Liver (tissue), 9 donors: ENCODE data around the gene PTPRN2. TPM values are rescaled to one million over a fixed set of nuclear protein-coding genes. Genes with fewer than 3 reads are reported as not detected.
"Not testable (repeated sequence)": the region's sequence is repeated elsewhere in the genome, so short reads cannot be mapped to it uniquely, and the experiment has no call there.

ENCODE experiments used
- DNase-seq: peaks from one replicate; pipeline ENCODE4 v3.0.0-alpha.2; 2017; ENCODE audit warnings: low spot score
- H3K27ac ChIP-seq, 2 donors: one replicate each; pipeline ENCODE4 v1.7.0; 2013; ENCODE audit warnings: inconsistent platforms in 2 of 2, low read length in 2 of 2, control low read depth in 1 of 2, low read depth in 1 of 2, mild to moderate bottlenecking in 1 of 2
- H3K27me3 ChIP-seq, 4 donors: one replicate each; pipeline versions ENCODE4 v1.6.1 to v1.7.0; 2013; ENCODE audit warnings: low read length in 3 of 4, inconsistent platforms in 1 of 4, mild to moderate bottlenecking in 1 of 4, moderate library complexity in 1 of 4; ENCODE audit not compliant: control insufficient read depth in 4 of 4, insufficient read depth in 4 of 4
- H3K36me3 ChIP-seq, 4 donors: one replicate each; pipeline versions ENCODE4 v1.6.1 to v1.7.0; 2013; ENCODE audit warnings: low read length in 3 of 4, mild to moderate bottlenecking in 3 of 4, low read depth in 1 of 4, moderate library complexity in 1 of 4; ENCODE audit not compliant: control insufficient read depth in 4 of 4, insufficient read depth in 3 of 4
- H3K4me1 ChIP-seq, 4 donors: one replicate each; pipeline versions ENCODE4 v1.6.1 to v1.7.0; 2013; ENCODE audit warnings: low read length in 3 of 4, mild to moderate bottlenecking in 3 of 4, moderate library complexity in 1 of 4; ENCODE audit not compliant: control insufficient read depth in 4 of 4, insufficient read depth in 4 of 4
- H3K4me3 ChIP-seq, 3 donors: one replicate each; pipeline versions ENCODE4 v1.6.1 to v1.7.0; 2013; ENCODE audit warnings: low read length in 3 of 3, control low read depth in 1 of 3, low read depth in 1 of 3, mild to moderate bottlenecking in 1 of 3
- H3K9ac ChIP-seq, 2 donors: one replicate each; pipeline ENCODE4 v1.7.0; 2013; ENCODE audit warnings: low read length in 2 of 2, mild to moderate bottlenecking in 2 of 2, moderate library complexity in 2 of 2, control low read depth in 1 of 2, low read depth in 1 of 2
- H3K9me3 ChIP-seq, 4 donors: one replicate each; pipeline versions ENCODE4 v1.6.1 to v1.7.0; 2013; ENCODE audit warnings: low read length in 3 of 4; ENCODE audit not compliant: control insufficient read depth in 4 of 4
- FOXA1 ChIP-seq: IDR thresholded peaks from 2 replicates; pipeline ENCODE4 v1.6.1; 2016; ENCODE audit warnings: antibody characterized with exemption
- FOXA2 ChIP-seq: IDR thresholded peaks from 2 replicates; pipeline ENCODE4 v1.6.1; 2016; ENCODE audit warnings: antibody characterized with exemption
- GABPA ChIP-seq, 2 donors: IDR thresholded peaks in 1 of 2; conservative IDR thresholded peaks in 1 of 2; 2 replicates each; pipeline ENCODE4 v1.6.1; 2016; ENCODE audit warnings: antibody characterized with exemption in 2 of 2, mild to moderate bottlenecking in 1 of 2, moderate library complexity in 1 of 2
- HNF4A ChIP-seq, 2 donors: conservative IDR thresholded peaks; 2 replicates each; pipeline ENCODE4 v1.6.1; 2016; ENCODE audit warnings: antibody characterized with exemption in 2 of 2, mild to moderate bottlenecking in 2 of 2
- HNF4G ChIP-seq: IDR thresholded peaks from 2 replicates; pipeline ENCODE4 v1.6.1; 2016; ENCODE audit warnings: antibody characterized with exemption
- JUND ChIP-seq, 2 donors: IDR thresholded peaks; 2 replicates each; pipeline ENCODE4 v1.6.1; 2016; ENCODE audit warnings: antibody characterized with exemption in 2 of 2
- NR2F2 ChIP-seq: IDR thresholded peaks from 2 replicates; pipeline ENCODE4 v1.6.1; 2016; ENCODE audit warnings: antibody characterized with exemption
- RAD21 ChIP-seq, 2 donors: IDR thresholded peaks; 2 replicates each; pipeline ENCODE4 v1.6.1; 2016; ENCODE audit warnings: antibody characterized with exemption in 2 of 2, mild to moderate bottlenecking in 2 of 2
- RXRA ChIP-seq, 2 donors: IDR thresholded peaks; 2 replicates each; pipeline ENCODE4 v1.6.1; 2017 to 2018; ENCODE audit warnings: antibody characterized with exemption in 2 of 2, mild to moderate bottlenecking in 1 of 2
- SP1 ChIP-seq: IDR thresholded peaks from 2 replicates; pipeline ENCODE4 v1.6.1; 2018; ENCODE audit warnings: antibody characterized with exemption, mild to moderate bottlenecking
- TAF1 ChIP-seq: conservative IDR thresholded peaks from 2 replicates; pipeline ENCODE4 v1.6.1; 2016; ENCODE audit warnings: antibody characterized with exemption, mild to moderate bottlenecking
- YY1 ChIP-seq: IDR thresholded peaks from 2 replicates; pipeline ENCODE4 v1.6.1; 2016; ENCODE audit warnings: antibody characterized with exemption, mild to moderate bottlenecking
- whole genome bisulfite sequencing: extraction: QIAGEN DNeasy Blood & Tissue Kit; methylation state at CpG from one replicate; pipeline ENCODE4 v1.1.7; 2013; 5-methylcytosine and 5-hydroxymethylcytosine counted together
- polyA plus RNA-seq, 2 donors: library from polyadenylated mRNA; stranded (reverse) in 1 of 2; unstranded in 1 of 2; fragments of 200-250 nt in 1 of 2; fragments of >200 nt in 1 of 2; fragmentation: Nextera tagmentation in 1 of 2; extraction: Ambion mirVana in 1 of 2; gene quantifications; one replicate each; pipeline versions ENCODE4 v1.2.1 to v1.2.3, GENCODE V29; 2013 to 2015
- total RNA-seq, 2 donors: library from RNA; depleted of rRNA; stranded (reverse); fragments of >200 nt; gene quantifications; one replicate each; pipeline ENCODE4 v1.2.3, GENCODE V29; 2014
- TF ChIP-seq, protein P1 (sequence below): IDR thresholded peaks from 2 replicates; pipeline ENCODE4 v1.6.1; 2016; ENCODE audit warnings: antibody characterized with exemption
- TF ChIP-seq, protein P2 (sequence below): fragments of 150-350 bp; IDR thresholded peaks from 2 replicates; pipeline ENCODE4 v1.5.1; 2017; ENCODE audit warnings: improper control_type of control experiment, low read depth, low read length; ENCODE audit not compliant: missing input control
- TF ChIP-seq, protein P3 (sequence below): IDR thresholded peaks from 2 replicates; pipeline ENCODE4 v1.6.1; 2016; ENCODE audit warnings: antibody characterized with exemption
- TF ChIP-seq, protein P4 (sequence below): IDR thresholded peaks from 2 replicates; pipeline ENCODE4 v1.6.1; 2016; ENCODE audit warnings: antibody characterized with exemption
- TF ChIP-seq, protein P5 (sequence below): IDR thresholded peaks from 2 replicates; pipeline ENCODE4 v1.6.1; 2016; ENCODE audit warnings: antibody characterized with exemption, mild to moderate bottlenecking
- donor health status: healthy.
- donor health status: healthy.
- donor health status: healthy.
- donor health status: healthy.
- donor health status: healthy.

The PTPRN2 gene
- total and polyA plus RNA-seq, 4 donors, result 0.75 to 1.9 (median 1.1) TPM

DNA sequence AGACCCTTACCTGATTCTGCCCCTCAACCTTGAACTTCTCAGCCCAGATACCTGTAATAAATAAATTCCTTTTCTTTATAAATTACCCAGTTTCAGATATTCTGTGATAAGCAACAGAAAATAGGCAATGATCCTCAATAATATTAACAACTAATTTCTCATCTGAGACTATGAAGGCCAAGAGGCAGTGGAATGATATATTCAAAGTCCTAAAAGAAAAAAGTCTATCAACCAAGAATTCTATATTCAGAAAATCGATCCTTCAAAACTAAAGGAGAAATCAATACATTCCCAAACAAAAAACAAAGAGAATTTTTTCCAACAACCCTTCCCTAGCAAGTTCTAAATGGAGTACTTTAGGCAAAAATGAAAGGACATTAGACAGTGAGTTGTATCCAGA lies 279.6 kb downstream of the PTPRN2 start:
- Histone ChIP-seq H3K27ac (no peak overlapping the region), H3K36me3 (no peaks in the 10 kb centered on the region), H3K4me3 (no peak overlapping the region), H3K9ac (no peak overlapping the region), H3K9me3 (peaks cover 2 to 8% (median 7%) of the 10 kb centered on the region in 4 donors), H3K4me1 (no peaks in the 10 kb centered on the region), H3K27me3 (no peaks in the 10 kb centered on the region)
- TF ChIP-seq NR2F2 (no peak), RAD21 (IDR thresholded peaks at IDR 0.05) (no peak), FOXA1 (no peak), FOXA2 (no peak), TAF1 (no peak), SP1 (no peak), GABPA (IDR thresholded peaks at IDR 0.05 in 1 of 2, conservative IDR thresholded peaks at IDR 0.05 in 1 of 2) (no peak), YY1 (no peak), HNF4A (conservative IDR thresholded peaks at IDR 0.05) (no peak), HNF4G (no peak), JUND (IDR thresholded peaks at IDR 0.05) (no peak), RXRA (IDR thresholded peaks at IDR 0.05) (no peak)
- TF ChIP-seq, protein P1, sequence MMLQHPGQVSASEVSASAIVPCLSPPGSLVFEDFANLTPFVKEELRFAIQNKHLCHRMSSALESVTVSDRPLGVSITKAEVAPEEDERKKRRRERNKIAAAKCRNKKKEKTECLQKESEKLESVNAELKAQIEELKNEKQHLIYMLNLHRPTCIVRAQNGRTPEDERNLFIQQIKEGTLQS, result no peak
- TF ChIP-seq, protein P2, sequence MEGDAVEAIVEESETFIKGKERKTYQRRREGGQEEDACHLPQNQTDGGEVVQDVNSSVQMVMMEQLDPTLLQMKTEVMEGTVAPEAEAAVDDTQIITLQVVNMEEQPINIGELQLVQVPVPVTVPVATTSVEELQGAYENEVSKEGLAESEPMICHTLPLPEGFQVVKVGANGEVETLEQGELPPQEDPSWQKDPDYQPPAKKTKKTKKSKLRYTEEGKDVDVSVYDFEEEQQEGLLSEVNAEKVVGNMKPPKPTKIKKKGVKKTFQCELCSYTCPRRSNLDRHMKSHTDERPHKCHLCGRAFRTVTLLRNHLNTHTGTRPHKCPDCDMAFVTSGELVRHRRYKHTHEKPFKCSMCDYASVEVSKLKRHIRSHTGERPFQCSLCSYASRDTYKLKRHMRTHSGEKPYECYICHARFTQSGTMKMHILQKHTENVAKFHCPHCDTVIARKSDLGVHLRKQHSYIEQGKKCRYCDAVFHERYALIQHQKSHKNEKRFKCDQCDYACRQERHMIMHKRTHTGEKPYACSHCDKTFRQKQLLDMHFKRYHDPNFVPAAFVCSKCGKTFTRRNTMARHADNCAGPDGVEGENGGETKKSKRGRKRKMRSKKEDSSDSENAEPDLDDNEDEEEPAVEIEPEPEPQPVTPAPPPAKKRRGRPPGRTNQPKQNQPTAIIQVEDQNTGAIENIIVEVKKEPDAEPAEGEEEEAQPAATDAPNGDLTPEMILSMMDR, result no peak
- TF ChIP-seq, protein P3, sequence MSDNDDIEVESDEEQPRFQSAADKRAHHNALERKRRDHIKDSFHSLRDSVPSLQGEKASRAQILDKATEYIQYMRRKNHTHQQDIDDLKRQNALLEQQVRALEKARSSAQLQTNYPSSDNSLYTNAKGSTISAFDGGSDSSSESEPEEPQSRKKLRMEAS, result no peak
- TF ChIP-seq, protein P4, sequence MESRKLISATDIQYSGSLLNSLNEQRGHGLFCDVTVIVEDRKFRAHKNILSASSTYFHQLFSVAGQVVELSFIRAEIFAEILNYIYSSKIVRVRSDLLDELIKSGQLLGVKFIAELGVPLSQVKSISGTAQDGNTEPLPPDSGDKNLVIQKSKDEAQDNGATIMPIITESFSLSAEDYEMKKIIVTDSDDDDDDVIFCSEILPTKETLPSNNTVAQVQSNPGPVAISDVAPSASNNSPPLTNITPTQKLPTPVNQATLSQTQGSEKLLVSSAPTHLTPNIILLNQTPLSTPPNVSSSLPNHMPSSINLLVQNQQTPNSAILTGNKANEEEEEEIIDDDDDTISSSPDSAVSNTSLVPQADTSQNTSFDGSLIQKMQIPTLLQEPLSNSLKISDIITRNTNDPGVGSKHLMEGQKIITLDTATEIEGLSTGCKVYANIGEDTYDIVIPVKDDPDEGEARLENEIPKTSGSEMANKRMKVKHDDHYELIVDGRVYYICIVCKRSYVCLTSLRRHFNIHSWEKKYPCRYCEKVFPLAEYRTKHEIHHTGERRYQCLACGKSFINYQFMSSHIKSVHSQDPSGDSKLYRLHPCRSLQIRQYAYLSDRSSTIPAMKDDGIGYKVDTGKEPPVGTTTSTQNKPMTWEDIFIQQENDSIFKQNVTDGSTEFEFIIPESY, result no peak
- TF ChIP-seq, protein P5, sequence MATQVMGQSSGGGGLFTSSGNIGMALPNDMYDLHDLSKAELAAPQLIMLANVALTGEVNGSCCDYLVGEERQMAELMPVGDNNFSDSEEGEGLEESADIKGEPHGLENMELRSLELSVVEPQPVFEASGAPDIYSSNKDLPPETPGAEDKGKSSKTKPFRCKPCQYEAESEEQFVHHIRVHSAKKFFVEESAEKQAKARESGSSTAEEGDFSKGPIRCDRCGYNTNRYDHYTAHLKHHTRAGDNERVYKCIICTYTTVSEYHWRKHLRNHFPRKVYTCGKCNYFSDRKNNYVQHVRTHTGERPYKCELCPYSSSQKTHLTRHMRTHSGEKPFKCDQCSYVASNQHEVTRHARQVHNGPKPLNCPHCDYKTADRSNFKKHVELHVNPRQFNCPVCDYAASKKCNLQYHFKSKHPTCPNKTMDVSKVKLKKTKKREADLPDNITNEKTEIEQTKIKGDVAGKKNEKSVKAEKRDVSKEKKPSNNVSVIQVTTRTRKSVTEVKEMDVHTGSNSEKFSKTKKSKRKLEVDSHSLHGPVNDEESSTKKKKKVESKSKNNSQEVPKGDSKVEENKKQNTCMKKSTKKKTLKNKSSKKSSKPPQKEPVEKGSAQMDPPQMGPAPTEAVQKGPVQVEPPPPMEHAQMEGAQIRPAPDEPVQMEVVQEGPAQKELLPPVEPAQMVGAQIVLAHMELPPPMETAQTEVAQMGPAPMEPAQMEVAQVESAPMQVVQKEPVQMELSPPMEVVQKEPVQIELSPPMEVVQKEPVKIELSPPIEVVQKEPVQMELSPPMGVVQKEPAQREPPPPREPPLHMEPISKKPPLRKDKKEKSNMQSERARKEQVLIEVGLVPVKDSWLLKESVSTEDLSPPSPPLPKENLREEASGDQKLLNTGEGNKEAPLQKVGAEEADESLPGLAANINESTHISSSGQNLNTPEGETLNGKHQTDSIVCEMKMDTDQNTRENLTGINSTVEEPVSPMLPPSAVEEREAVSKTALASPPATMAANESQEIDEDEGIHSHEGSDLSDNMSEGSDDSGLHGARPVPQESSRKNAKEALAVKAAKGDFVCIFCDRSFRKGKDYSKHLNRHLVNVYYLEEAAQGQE, result no peak
- 59% methylated on average over 1 of the region's 1 CpG for WGBS
- no peak for DNase-seq

DNA sequence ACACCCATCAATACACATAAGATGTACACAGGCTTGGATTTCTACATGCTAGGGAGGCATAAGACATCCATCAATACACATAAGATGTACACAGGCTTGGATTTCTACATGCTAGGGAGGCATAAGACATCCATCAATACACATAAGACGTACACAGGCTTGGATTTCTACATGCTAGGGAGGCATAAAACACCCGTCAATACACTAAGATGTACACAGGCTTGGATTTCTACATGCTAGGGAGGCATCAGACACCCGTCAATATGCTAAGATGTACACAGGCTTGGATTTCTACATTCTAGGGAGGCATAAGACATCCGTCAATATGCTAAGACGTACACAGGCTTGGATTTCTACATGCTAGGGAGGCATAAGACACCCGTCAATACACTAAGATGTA lies 283.6 kb downstream of the PTPRN2 start:
- not testable (repeated sequence) for H3K36me3 ChIP-seq, H3K27ac ChIP-seq, H3K9me3 ChIP-seq, H3K27me3 ChIP-seq, DNase-seq, H3K4me1 ChIP-seq, H3K9ac ChIP-seq, H3K4me3 ChIP-seq
- WGBS, result 86% methylated on average over 6 of the region's 6 CpGs
